HG03439 (cell line): ENCODE data around the gene MACROD2.

Source experiments
- ATAC-seq: cut with Tn5 transposase; IDR thresholded peaks from one replicate; pipeline ENCODE4 v1.9.1; 2021; ENCODE audit warnings: mild to moderate bottlenecking, moderate library complexity; ENCODE audit not compliant: unreplicated experiment

MACROD2 gene

DNA sequence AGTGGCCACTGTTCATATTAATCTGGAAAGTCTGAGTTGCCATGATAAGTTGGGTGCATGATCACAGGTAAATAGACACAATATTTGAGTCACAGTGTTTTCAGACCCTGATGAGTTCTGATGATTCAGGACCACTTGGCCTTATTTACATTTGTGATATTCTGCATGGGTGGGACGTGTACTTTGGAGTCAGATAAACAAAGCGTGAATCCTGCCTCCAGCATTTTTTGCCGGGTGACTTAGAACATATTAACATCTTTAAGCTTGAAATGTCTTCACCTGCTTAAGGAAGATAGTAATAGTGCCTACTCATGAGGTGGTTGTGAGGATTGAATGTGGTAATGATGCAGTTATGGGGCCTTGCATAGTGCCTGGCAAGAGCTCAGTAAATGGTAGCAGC, 1582.8 kb downstream of the MACROD2 start:
- no peak for ATAC-seq

DNA sequence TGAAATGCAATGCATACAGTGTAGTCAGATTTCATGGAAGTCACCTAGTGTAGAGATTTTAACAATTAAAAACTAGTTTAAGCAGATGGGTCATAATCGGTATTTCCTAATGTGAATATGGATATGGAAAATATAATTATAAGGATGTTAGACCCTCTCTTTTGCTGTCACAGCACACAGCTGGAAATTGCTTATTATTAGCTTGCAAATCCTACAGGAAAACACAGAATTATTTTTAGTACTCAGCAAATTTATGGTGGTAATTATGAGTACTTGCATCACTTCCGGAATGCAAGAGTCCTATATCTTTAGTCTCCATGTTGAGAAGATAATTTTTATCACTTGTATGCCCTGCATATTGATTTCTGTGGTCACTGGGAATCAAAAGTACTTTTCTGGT, 1584.4 kb downstream of the MACROD2 start:
- no peak for ATAC-seq

- ATAC-seq: no peak
Observed at GRCh38 chr20:15582146-15582760, 1586.9 kb downstream of the MACROD2 start.

DNA sequence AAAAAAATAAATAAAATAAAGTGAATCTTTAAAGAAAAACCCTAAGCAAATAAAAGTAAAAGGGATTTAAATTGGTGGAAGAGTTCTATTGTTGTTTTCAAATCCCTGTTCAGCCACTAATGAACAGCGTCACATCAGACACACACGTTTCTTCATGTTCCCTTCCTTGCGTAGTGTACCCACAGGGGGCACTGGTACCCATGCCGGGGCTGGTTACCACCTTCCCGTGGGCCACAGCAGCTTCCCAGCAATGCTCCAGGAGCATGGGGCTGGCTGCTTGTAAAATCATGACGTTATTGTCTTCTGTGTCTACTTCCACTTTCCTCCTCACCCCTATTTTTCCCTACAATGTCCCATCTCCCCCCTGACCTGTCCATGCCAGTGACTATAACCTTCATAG, 1589.2 kb downstream of the MACROD2 start:
- ATAC-seq: no peak

- ATAC-seq: no peak
Observed at GRCh38 chr20:15593081-15593480, 1597.8 kb downstream of the MACROD2 start.

DNA sequence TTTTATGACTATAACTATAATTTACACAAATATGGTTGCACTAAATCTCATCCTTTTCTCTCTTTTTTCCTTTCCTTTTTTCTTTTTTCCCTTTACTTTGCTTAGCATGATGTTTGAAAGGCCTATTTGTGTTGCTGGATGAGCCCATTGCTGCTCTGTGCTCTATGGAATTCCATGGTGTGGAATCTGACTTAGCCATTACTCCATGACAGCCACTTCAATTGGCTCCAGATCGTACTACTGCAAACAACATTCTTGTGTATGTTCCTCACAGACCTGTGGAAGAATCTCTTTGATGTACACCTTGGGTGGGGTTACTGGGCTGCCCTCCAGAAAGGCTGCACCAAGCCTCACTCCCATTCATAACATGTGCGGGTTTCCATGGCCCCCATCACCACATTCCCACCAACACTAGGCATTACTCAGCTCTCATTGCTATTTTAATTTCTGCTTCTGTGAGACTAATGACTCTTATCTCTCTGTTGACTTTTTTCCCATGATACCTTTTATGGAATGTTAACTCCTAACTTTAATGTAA, 1598.9 kb downstream of the MACROD2 start:
- ATAC-seq: no peak

GRCh38 chr20:15596220-15596890, 1601.0 kb downstream of the MACROD2 start:
- no peak for ATAC-seq

- ATAC-seq: no peak
Observed at GRCh38 chr20:15597306-15597705, 1602.0 kb downstream of the MACROD2 start.

- no peak for ATAC-seq
Observed at GRCh38 chr20:15599961-15600360, 1604.6 kb downstream of the MACROD2 start.

GRCh38 chr20:15600565-15600964, 1605.2 kb downstream of the MACROD2 start:
- no peak for ATAC-seq

DNA sequence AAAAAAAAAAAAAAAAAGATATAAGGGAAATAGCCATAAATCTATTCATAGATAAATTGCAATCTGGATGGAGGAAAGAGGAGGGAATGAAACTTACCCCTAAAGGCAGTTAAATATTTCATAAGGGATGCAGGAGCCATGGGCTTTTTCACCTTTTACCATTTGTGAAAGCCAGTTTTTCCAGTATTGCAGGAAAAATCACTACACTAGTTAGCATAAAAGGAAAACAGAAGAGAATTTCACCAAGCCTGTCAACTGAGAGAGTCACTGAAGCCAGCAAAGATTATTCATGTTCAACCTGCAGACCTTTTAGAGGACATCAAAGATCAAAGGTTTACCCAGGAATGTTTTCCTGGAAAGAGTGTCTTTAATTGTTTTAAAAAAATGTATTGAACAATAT, 1608.2 kb downstream of the MACROD2 start:
- ATAC-seq: no peak

- ATAC-seq: no peak
Observed at GRCh38 chr20:15603978-15604805, 1608.9 kb downstream of the MACROD2 start.

DNA sequence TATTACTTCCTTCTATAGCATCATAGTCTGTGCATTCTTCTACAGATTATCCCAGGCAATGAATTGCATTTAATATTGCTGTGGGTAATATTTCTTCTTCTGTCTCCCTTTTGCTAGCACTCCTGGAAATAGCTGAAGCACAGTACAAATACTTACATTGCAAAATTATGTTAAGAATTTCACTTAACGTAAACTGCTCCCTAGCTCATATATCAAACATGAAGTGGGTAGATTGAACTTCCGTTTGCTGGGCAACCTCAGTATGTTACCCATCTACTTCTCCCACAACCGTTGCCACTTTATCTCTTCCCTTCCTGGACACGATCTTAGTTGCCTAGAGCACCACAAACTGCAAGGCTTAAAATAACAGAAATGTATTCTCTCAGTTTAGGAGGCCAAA, 1614.6 kb downstream of the MACROD2 start:
- ATAC-seq: no peak

DNA sequence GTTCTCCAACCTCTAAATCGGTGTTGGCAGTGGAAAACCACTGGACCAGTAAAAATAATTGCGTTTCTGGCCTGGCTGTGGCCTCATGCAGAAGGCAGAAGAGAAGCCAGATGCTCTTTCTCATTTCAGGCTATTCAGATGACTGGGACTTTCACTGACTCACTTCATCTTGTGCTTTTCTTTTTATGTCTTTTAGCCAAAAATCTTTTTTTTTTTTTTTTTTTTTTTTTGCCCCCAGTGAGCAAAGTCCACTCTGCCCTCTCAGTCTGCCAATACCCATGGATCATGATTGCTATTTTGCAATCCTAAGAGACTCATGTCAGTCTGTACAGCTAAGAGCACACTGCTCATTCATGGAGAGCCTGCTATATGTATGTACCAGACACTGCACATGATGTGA, 1615.5 kb downstream of the MACROD2 start:
- peak; percentile 51 for ATAC-seq

GRCh38 chr20:15611541-15611940, 1616.2 kb downstream of the MACROD2 start:
- ATAC-seq: no peak

DNA sequence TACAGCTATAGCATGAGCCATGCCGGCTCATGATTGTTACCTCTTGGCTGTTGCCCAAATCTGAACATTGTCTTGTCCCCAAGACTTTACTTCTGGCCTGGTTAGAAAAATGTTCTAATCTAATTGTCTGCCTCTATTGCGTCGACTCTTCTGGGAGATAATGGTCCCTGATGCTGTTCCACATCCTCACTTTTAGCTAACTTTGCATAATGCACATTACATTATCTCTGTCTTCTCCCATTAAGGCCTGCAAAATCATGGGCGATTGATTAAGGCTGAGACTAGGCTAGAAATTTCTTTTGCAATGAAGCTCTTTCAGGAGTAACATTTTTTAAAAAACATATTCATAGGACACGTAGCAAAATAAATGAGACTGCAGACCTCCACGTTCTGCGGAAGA, 1616.9 kb downstream of the MACROD2 start:
- no peak for ATAC-seq

DNA sequence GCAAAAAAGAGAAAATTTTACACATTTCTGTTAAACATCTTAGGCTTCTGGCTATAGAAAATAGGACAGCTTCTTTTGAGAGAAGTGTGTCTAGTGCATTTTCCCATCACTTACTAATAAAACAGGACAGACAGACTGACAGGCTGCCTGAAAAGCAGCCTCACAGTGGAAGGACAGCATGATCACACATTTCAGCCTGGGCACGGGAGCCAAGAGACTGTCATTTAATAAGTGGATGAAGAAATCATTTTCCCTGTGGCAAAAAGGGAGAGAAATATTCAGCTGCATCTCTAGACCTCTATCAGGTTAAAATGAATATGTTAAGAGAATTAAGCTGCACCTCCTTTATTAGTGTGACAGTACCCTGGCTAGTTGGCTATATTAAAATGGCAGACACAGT, 1617.5 kb downstream of the MACROD2 start:
- no peak for ATAC-seq

- no peak for ATAC-seq
Observed at GRCh38 chr20:15613530-15613929, 1618.2 kb downstream of the MACROD2 start.

- ATAC-seq: no peak
Observed at GRCh38 chr20:15616626-15617025, 1621.3 kb downstream of the MACROD2 start.

DNA sequence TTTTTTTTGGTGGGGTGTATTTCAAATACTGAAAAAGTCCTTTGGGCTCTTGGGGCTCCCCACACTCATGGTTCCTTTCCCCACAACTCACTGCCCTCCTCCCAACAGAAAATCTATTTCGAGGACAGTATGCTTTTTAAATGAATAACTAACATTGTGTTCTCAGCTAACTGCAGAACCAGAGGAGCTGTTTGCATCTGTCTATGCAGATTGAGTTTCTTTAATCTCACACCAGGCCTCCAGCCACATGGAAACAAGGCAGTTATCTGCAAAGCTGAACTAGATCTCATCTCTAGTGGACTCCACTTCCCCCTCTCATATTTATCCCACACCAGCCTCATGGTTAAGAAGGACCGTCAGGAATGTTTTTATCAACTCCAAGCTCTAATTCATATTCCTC, 1622.8 kb downstream of the MACROD2 start:
- ATAC-seq: no peak

DNA sequence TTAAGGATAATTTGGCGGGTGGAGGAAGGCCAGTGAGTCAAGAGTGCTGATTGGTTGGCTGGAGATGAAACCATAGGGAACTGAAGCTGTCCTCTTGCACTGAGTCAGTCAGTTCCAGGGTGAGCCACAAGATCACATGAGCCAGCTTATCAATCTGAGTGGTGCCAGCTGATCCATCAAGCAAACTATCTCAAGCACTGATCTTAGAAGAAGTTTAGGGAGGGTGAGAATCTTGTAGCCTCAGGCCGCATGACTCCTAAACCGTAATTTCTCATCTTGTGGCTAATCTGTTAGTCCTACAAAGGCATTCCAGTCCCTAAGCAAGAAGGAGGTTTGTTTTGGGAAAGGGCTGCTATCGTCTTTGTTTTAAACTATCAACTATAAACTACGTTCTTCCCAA, 1623.6 kb downstream of the MACROD2 start:
- no peak for ATAC-seq

GRCh38 chr20:15619341-15619740, 1624.0 kb downstream of the MACROD2 start:
- ATAC-seq: no peak
